ENCODE measurements around the gene KCNT1.

The KCNT1 gene

DNA sequence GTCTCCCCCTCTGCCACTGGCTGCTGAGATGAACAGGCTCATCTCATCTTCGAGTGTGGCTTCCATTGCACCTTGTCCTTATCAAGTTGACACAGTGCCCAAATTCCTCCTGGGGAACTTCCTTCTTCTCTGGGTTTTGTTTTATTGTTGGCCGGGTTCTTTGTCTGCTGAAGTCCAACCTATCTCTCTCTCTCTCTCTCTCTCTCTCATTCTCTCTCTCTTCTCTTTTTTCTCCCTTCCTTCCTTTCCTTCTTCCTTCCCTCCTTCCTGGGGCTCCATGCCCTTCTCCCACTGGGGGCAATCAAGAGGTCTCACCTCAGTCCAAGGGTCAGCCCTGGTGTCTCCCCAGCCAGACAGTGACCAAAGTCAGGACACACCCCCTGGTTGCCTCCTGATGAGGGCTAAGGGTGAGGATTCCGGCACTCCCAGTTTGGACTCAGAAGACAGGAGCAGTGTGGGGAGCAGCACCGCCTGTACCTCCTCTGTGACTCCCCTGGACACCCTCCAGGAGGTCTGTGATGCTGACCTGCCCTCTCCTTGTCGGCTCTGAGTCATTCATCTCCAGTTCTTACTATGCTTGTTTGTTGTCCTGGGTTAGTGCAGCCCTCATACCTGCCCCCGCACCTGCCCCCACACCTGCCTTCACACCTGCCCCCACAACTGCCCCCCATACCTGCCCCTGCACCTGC, 30.7 kb downstream of the KCNT1 start:
- FAIRE-seq (no peak), DNase-seq (ENCODE audit: insufficient read length, low spot score) (no peak)
- TF ChIP-seq POLR2A (IDR thresholded peaks at IDR 0.05; ENCODE audit: low read depth, low read length) = no peak

DNA sequence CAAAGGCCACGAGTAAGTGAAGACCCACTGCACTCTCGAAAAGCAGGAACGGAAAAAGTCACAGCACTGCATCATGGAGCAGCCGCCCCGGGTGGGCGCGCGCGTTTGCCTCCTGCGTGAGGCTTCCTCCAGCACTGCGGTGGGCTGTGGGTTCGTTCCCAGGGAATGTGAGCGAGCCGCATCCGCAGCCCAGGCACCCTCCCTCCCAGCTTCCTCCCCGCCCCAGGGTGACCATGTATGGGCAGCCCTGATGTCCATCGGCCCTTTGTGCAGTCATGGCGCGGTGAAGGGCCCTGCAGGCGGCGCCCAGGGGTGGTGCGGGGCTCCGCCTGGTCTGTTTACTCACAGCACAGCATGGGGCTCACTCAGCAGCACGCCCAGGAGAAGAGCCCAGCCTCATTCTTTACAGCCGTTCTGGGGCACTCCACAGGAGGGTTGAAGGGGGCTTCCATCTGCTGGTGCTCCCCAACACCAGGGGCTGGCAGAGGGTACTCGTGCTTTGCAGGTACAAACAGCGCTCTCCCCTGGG, 32.7 kb downstream of the KCNT1 start:
- TF ChIP-seq POLR2A (IDR thresholded peaks at IDR 0.05; ENCODE audit: low read depth, low read length) = no peak
- DNase-seq (ENCODE audit: insufficient read length, low spot score) (no peak), FAIRE-seq (no peak)

DNA sequence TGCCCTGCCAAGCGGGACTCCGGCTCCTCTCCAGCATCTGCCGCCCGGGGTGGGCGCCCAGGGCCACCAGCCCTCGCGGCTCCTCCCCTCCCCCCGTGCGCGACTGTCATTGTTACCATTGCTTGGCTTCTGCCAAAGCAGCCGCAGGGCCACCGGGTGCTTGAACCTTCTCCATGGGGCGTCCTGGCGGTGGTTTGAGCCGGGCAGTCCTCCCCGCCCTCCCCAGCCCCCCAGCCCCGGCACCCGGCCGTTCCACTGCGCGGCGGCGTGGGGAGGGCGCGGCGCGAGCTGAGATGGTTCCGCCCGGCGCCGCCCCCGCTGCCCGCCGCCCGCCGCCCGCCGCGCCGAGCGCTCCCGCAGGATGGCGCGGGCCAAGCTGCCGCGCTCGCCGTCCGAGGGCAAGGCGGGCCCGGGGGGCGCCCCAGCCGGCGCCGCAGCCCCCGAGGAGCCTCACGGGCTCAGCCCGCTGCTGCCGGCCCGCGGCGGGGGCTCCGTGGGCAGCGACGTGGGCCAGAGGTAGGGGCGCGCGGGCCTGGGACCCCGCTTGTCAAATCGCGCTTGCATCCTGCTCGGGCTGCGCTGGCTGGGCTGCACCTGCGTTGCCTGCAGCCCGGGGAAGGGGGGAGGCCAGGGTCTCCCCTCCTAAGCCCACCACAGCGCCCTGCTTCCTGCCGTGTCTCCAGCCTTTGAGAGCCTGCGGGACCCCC, 34.4 kb downstream of the KCNT1 start:
- FAIRE-seq = no peak
- DNase-seq (ENCODE audit: insufficient read length, low spot score) = no peak
- no peak for TF ChIP-seq POLR2A (IDR thresholded peaks at IDR 0.05; ENCODE audit: low read depth, low read length)

DNA sequence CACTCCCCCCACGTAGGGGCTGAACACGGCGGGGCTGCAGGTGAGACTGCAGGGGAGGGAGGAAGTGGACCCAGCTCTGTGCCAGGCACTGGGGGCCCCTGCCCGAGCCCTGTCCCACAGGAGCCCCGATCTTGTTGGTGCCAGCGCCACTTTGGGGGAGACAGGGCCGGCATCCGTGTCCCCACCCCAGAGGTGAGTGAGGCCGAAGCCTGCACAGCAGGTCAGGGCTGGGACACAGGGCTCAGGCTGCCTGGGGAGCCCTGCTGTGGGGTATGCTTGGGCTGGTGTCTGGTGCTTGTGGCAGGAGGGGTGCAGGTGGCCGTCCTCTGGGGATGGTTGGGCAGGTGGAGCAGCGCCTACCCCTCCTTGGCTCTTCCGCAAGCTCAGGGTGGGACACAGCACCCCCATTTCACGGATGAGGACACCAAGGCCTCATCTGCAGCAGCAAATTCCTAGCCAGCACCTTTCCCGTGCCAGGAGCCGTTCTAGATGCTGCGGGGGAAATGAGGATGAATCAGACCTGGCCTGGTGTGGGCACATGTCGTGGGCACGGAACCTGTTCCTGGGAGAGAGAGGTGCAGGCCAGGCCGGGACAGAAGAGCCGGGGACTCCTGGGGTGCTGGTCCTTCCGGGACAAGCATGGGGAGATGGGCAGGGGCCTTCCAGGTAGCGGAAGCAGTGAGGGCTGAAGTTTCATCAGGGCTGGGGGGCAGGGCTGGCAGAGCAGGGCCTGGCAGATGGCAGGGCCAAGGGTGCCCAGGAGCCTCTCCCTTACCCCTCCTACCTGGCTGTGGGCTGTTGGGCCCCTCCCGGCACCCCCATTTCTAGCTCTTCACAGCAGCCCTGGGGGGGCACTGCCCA, 35.2 kb downstream of the KCNT1 start:
- DNase-seq (ENCODE audit: insufficient read length, low spot score) (no peak), FAIRE-seq (no peak)
- TF ChIP-seq POLR2A (IDR thresholded peaks at IDR 0.05; ENCODE audit: low read depth, low read length) = no peak

DNA sequence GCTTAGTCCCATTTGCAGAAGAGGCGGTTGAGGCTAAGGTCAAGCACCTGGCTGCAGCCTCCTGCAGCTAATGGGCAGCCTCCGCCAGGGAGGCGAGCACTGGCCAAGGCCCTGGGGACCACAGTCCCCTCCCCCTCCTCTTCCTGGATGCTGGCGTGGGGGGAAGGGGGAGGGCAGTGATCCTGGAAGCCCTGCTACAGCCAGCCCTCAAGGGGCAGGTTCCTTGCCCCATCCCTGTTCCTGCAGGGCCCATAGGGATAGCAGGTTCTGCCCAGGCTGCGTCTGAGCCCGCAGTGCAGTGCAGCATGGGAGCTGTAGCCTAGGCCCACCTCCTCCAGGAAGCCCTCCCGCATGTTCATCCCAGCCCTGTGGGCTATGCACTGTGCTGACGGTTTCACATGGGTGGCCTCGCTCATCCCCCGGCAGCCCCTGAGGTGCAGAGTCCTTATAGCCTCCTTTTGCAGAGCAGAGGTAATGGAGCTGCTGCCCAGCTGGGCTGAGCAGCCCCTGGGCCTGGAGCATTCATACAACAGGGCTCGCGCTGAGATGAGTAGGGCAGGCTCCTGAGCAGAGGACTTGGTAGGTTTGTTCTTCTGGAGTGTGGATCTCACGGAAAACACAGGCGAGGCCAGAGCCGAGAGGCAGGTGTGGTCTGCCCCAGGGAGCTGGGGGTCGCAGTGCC, 36.0 kb downstream of the KCNT1 start:
- TF ChIP-seq POLR2A (IDR thresholded peaks at IDR 0.05; ENCODE audit: low read depth, low read length) = no peak
- no peak for FAIRE-seq

DNA sequence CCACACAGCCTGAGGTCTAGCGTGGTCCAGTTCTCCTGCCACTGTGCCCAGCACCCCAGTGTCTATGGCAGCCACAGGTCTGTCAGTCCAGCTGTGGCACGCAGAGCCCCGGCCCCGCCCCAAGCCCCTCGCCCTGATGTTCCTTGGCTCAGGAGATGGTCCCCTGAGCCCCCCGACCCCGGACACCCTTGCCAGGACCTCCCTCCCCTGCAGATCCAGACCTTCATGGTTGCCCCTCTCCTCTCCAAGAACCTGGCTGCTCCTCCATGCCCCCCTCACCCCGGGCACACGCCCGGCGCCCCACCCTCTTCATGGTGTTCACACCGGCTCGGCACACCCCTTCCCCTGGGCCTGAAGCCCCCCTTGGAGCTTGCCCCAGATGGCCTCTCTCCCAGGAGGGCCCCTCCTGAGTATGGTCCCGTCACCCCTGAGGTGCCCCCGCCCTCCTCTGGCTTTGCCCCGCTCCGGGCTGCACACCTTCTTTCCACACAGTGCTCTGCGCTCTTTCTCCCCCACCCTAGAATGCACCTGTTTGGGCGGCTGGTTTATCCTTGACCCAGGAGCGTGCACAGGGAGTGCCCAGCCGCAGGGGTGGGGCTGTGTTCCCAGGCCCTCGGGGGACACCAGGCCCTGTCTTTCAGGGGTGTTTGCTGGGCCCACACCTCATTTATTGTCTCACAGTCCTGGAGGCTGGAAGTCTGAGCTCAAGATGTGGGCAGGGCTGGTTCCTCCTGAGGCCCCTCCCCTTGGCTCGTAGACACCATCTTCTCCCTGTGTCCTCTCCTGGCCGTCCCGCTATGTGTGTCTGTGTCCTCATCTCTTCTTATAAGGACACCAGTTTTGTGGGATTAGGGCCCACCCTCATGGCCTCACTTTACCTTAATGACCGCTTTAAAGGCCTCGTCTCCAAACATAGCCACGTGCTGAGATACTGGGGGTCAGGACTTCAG, 37.6 kb downstream of the KCNT1 start:
- no peak for FAIRE-seq
- DNase-seq (ENCODE audit: insufficient read length, low spot score) = no peak
- TF ChIP-seq POLR2A (IDR thresholded peaks at IDR 0.05; ENCODE audit: low read depth, low read length) = no peak

More for the DNA sequence above, 36.0 kb downstream of the KCNT1 start:
- no peak for DNase-seq (ENCODE audit: insufficient read length, low spot score)

DNA sequence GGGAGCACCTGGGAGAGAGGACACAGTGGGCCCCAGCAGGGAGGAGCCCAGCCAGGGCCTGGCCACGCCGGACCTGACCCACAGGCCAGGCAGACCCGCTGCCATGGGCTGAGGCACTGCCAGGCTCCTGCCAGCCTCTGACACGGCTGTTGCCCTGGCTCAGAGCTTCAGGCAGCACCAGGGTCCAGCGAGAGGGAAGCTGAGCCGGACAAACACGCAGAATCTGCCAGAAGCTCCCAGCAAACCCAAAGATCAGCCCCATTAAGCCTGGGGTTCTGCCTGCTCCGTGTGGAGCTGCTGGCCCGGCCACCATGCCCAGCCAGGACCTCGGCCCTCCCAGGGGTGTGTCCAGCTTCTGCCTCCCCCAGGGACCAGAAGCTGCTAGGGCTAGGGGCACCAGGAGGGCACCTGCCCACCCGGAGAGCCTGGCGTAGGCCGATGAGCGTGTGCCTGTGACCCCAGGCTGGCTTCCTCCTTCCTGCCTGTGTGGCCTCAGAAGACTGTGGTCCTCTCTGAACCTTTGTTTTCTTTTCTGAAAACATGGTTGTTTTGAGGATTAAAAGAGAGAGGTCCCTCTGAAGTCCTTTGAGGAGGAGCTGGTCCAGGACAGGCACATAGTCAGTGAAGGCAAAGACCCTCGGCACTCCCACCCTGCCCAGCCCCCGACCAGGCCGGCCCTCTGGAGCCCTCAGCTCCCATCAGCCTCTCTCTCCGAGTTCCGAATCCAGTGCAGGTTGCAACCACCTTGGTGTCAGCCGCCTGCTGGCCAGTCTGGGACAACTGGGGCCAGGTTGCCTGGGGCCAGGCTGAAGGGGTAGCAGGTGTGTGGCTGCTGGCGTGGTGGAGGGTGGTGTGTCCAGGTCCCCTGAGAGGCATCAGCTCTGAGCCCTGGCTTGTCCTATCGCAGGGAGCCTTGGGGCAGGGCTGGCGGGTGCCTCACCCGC, 39.6 kb downstream of the KCNT1 start:
- DNase-seq (ENCODE audit: insufficient read length, low spot score) = no peak
- FAIRE-seq = no peak
- no peak for TF ChIP-seq POLR2A (IDR thresholded peaks at IDR 0.05; ENCODE audit: low read depth, low read length)

DNA sequence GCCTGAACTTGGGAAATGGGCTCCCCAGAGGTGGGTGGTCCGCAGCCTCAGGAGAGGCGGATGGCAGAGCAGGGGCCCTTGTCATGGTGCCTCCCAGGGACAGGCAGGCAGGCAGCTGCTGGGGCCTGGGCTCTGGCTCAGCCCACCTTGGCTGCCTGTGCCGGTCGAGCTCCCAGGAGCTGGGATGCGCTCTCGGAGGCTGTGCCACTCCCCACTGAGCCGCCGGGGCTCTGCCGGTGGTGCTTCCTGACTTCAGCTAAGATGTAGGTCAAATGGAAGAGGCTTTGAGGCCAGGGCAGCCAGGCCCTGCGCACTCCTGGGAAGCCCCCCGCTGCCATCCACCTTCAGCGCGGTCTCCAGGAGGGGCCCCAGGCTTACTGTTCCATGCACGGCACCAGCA, 41.0 kb downstream of the KCNT1 start:
- FAIRE-seq (no peak), DNase-seq (ENCODE audit: insufficient read length, low spot score) (no peak)
- no peak for TF ChIP-seq POLR2A (IDR thresholded peaks at IDR 0.05; ENCODE audit: low read depth, low read length)

DNA sequence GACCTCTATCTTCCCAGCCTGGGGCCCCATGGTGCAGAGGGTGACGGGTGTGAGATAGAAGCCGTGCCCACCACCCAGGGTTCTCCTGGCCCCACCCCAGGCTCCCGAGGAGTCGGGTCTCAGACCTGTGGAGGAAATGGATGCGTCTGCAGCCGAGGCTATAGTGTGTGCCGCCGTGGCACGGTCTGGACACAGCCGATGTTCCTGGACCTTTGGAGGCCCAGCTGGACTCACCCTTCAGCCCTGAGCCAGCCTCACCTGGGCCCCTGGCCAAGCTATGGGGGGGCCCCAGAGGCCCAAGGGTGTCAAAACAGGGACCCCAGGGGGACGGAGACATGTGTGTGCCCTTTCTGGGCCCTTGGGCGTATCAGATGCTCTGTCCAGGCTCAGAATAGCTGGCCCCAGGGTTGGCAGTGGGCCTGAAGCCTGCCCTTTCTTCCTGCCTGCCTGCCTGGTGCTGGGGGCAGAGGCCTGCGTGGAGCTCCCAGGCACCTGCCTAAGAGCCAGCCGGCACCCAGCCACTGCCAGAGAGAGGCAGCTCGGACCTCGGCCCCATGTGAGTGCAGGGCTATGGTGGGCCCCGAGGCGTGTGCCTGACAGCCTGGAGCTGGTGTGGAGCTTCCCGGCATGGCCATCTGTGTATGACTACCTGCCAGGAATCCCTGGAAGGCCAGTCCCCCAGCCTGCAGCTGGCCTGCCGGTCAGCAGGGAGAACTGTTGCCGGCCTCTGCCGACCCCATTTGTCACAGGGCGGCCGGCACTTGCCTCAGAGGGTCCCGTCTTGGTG, 41.8 kb downstream of the KCNT1 start:
- no peak for FAIRE-seq
- no peak for TF ChIP-seq POLR2A (IDR thresholded peaks at IDR 0.05; ENCODE audit: low read depth, low read length)
- DNase-seq (ENCODE audit: insufficient read length, low spot score) = no peak

DNA sequence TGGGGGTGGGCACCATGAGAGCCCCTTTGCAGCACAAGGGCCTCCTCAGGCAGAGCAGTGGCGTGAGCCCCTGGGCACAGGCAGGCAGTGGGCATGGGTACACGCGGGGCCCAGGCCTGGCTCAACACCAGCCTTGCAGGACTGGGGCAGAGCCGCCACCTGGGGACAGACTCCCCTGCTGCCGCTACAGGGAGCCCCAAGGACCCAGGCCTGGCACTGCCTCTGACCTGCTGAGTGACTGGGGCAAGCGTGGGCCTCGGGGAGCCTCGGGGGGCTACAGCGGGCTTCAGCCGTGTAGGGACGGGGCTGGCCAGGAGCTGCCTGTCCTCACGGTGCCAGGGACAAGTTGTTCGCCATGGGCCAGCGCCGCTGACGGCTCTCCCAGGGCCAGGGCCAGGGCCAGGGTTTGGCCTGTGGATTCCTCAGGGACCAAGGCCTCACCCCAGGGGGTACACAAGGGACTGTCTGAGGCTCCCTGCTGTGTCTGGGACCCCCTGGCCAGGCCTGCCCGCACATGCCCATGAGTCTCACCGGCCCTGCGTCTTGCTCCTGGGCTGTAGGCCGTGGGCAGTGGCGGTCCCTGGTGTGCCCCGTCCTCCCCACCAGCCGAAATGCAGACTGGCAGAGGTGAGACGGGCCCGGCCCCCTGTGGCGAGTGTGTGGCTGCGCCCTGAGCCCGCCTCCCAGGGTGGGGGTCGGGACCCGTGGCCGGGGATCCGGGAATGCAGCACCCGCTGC, 42.5 kb downstream of the KCNT1 start:
- DNase-seq (ENCODE audit: insufficient read length, low spot score) (no peak), FAIRE-seq (no peak)
- TF ChIP-seq POLR2A (IDR thresholded peaks at IDR 0.05; ENCODE audit: low read depth, low read length) = no peak

Data from H54 (cell line).